Testis (tissue), 3 donors: ENCODE measurements around the gene CPAMD8. TPM values are rescaled to one million over a fixed set of nuclear protein-coding genes. Genes with fewer than 3 reads are reported as not detected.

Source experiments
- DNase-seq: peaks from one replicate; pipeline ENCODE4 v3.0.0-alpha.2; 2019
- H3K27ac ChIP-seq, 2 donors: fragments of 200-600 bp; sonication (generic); one replicate each; pipeline ENCODE4 v1.5.1; 2019
- H3K27me3 ChIP-seq: fragments of 200-600 bp; sonication (generic); one replicate; pipeline ENCODE4 v1.5.1; 2019
- H3K36me3 ChIP-seq: fragments of 200-600 bp; sonication (generic); one replicate; pipeline ENCODE4 v1.5.1; 2017; ENCODE audit warnings: low read depth; ENCODE audit errors: missing control alignments
- H3K4me1 ChIP-seq: fragments of 200-600 bp; sonication (generic); one replicate; pipeline ENCODE4 v1.5.1; 2019
- H3K4me3 ChIP-seq, 2 donors: fragments of 200-600 bp; sonication (generic); one replicate each; pipeline ENCODE4 v1.5.1; 2017 to 2019
- H3K9me3 ChIP-seq: fragments of 200-600 bp; sonication (generic); one replicate; pipeline ENCODE4 v1.5.1; 2017
- POLR2A ChIP-seq: fragments of 450-650 bp; IDR thresholded peaks from one replicate; pipeline ENCODE4 v1.6.1; 2017; ENCODE audit warnings: antibody characterized with exemption, mild to moderate bottlenecking, moderate library complexity
- WGBS, 2 donors: methylation state at CpG; one replicate each; pipeline ENCODE4 v1.1.5; 2018; 5-methylcytosine and 5-hydroxymethylcytosine counted together
- intact Hi-C: fragments of 100-400 bp; cut with DNase I; formaldehyde crosslinking; loops from one replicate; pipeline ENCODE4 v1.15.1; 2023; ENCODE audit warnings: low total_unique reads
- polyA plus RNA-seq: library from polyadenylated mRNA; stranded (reverse); fragments of 350-450 nt; fragmentation: Illumina TruSeq; extraction: RNeasy Lipid Tissue Mini Kit (QIAGEN cat#74804); gene quantifications from one replicate; pipeline ENCODE4 v1.2.3, GENCODE V29; 2014; ENCODE audit warnings: low read depth, low replicate concordance; ENCODE audit not compliant: insufficient read depth
- total RNA-seq, 2 donors: library from RNA; depleted of rRNA; stranded (reverse); fragments of >200 nt; gene quantifications; one replicate each; pipeline ENCODE4 v1.2.3, GENCODE V29; 2016
- TF ChIP-seq, protein P1 (sequence below), 3 experiments: fragments of 450-650 bp in 2 of 3; fragments of 200-600 bp in 1 of 3; sonication (generic) in 1 of 3; IDR thresholded peaks; one replicate each; pipeline ENCODE4 v1.5.1; 2016 to 2019; ENCODE audit warnings: antibody characterized with exemption in 3 of 3, mild to moderate bottlenecking in 2 of 3, moderate library complexity in 1 of 3

The CPAMD8 gene
- total and polyA plus RNA-seq, 3 donors from 2014 or later, result 12.0 to 46.1 (median 30.8) TPM

DNA sequence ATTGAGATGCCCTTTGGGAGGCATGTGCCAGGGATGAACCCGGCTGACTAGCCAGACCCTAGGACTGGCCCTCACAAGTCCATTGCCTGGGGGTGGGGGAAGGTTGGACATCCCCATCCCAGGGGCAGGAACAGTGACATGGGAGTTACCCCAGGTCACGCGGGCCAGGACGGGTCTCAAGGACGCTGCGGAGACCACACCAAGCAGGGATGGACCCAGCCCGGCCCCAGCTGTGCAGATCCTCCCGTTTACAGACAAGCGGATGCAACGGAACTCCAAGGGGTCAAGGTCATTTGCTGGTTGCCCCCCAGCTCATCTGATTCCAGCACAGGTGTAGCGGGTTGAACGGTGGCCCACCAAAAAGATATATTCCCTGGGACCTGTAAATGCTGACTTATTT lies 117.9 kb downstream of the CPAMD8 start:
- no peak for DNase-seq
- 67 to 89% methylated on average over 7 to 12 of the region's 12 CpGs for WGBS, 2 donors
- TF ChIP-seq, protein P1, sequence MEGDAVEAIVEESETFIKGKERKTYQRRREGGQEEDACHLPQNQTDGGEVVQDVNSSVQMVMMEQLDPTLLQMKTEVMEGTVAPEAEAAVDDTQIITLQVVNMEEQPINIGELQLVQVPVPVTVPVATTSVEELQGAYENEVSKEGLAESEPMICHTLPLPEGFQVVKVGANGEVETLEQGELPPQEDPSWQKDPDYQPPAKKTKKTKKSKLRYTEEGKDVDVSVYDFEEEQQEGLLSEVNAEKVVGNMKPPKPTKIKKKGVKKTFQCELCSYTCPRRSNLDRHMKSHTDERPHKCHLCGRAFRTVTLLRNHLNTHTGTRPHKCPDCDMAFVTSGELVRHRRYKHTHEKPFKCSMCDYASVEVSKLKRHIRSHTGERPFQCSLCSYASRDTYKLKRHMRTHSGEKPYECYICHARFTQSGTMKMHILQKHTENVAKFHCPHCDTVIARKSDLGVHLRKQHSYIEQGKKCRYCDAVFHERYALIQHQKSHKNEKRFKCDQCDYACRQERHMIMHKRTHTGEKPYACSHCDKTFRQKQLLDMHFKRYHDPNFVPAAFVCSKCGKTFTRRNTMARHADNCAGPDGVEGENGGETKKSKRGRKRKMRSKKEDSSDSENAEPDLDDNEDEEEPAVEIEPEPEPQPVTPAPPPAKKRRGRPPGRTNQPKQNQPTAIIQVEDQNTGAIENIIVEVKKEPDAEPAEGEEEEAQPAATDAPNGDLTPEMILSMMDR (IDR thresholded peaks at IDR 0.05), result no peak
- TF ChIP-seq POLR2A, result no peak
- Histone ChIP-seq H3K27me3 (no peaks in the 10 kb centered on the region), H3K9me3 (no peaks in the 10 kb centered on the region), H3K36me3 (no peaks in the 10 kb centered on the region), H3K27ac (no peak overlapping the region), H3K4me3 (no peak overlapping the region), H3K4me1 (no peaks in the 10 kb centered on the region)
- intact Hi-C loops, result no loop called here

DNA sequence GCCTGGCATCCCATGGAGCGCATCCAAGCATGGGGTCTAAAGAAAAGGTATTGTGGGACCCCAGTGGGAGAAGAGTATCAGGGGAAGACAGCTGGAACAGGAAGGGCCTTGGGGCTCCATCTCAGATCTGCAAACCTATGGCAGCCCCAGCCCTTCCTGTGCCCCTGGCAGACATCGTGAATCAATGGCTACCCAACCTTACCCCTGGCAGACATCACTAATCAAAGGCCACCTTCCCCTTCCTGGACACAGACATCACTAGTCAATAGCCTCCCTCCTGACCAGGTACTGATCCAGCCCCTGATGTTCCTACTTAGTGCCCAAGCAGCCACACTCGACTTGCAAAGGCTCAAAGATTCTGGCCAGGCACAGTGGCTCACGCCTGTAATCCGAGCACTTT lies 122.0 kb downstream of the CPAMD8 start:
- 73 to 89% methylated on average over 5 of the region's 5 CpGs for WGBS, 2 donors
- intact Hi-C loops, result no loop called here
- DNase-seq, result no peak

DNA sequence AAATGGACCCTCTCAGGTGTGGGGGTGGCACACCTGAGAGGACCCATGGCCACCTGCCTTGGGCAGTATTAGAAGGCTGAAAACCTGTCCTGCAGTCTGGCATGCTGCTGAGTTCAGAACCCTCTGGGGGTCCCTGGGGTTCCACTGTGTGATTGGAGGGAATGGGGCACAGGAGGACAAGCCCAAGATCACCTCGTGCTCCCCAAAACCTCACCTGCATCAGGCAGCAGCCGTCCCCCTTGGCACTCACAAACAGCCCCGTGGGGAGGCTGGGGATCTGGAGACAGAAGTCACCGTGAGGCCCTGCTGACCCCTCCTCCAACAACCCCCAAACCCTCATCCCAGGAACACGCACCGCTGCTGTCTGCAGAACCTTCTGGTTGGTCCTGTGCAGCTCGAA lies 123.3 kb downstream of the CPAMD8 start:
- Histone ChIP-seq H3K4me1 (no peaks in the 10 kb centered on the region), H3K36me3 (no peaks in the 10 kb centered on the region), H3K27ac (no peak overlapping the region), H3K9me3 (no peaks in the 10 kb centered on the region), H3K4me3 (no peak overlapping the region), H3K27me3 (no peaks in the 10 kb centered on the region)
- DNase-seq, result no peak
- 86 to 92% methylated on average over 4 to 7 of the region's 7 CpGs for WGBS, 2 donors
- intact Hi-C loops, result no loop called here
- TF ChIP-seq, protein P1 (IDR thresholded peaks at IDR 0.05), result no peak

More for the DNA sequence above, 122.0 kb downstream of the CPAMD8 start:
- no peaks in the 10 kb centered on the region for H3K36me3 ChIP-seq
- no peaks in the 10 kb centered on the region for H3K9me3 ChIP-seq
- no peak overlapping the region for H3K4me3 ChIP-seq
- no peaks in the 10 kb centered on the region for H3K4me1 ChIP-seq
- no peaks in the 10 kb centered on the region for H3K27me3 ChIP-seq
- no peak overlapping the region for H3K27ac ChIP-seq
- TF ChIP-seq, protein P1 (IDR thresholded peaks at IDR 0.05), result no peak
- no peak for TF ChIP-seq POLR2A

DNA sequence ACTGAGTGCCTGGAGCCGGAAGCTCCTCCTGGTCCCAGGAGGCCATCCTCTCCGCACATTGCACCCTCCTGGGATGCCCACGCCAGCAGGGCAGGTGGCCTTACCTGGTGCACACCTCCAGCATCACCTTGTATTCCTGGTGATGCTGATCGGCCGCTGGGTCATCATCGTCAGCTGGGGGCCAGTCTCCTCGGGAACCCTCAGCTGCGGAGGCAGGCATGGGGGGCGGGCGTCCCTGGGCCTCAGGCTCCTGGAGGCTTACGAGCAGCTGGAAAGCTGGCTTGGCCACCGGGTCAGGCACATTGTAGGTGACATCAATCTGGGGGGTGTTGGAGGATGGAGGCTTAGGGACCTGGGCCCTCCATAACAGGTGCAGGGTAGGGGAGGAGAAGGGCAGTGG lies 124.1 kb downstream of the CPAMD8 start:
- no peaks in the 10 kb centered on the region for H3K27me3 ChIP-seq
- DNase-seq, result no peak
- H3K36me3 ChIP-seq, result no peaks in the 10 kb centered on the region
- no peaks in the 10 kb centered on the region for H3K9me3 ChIP-seq
- intact Hi-C loops, result no loop called here
- no peak for TF ChIP-seq POLR2A
- TF ChIP-seq, protein P1 (IDR thresholded peaks at IDR 0.05), result no peak
- no peak overlapping the region for H3K4me3 ChIP-seq
- no peaks in the 10 kb centered on the region for H3K4me1 ChIP-seq
- H3K27ac ChIP-seq, result no peak overlapping the region
- 94 to 100% methylated on average over 5 to 12 of the region's 12 CpGs for WGBS, 2 donors

DNA sequence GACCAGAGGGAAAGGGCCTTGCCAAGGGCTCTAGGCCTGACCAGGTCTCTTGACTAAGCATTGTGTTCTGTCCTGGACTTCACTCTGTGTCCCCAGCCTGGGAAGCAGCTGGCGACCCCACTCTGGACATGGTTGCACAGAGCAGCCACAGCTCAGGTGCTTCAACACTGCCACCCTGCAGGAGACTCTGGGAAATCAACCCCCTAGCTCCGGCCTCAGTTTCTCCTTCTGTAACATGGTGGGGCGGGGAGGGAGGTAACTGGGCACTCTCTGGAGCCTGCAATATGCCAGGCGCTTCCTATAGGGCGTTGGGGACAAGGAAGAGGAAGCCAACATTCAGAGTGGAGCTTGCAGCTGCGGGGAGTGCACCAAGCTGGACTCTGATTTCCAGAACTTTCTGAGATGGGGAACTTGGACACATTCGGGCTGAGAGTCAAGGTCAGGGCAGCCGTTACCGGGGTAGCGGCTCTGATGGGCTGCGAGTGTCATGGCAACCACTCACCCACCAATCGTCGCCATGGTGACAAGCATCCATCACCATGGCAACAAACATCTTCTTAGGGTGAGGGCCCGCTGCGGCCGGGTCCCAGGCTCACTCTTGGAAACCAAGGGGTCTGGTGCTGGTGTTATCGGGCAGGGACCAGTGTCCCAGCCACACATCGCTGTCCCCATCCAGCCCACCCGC lies 125.0 kb downstream of the CPAMD8 start:
- no peak overlapping the region for H3K27ac ChIP-seq
- no peaks in the 10 kb centered on the region for H3K4me1 ChIP-seq
- H3K36me3 ChIP-seq, result no peaks in the 10 kb centered on the region
- no peak overlapping the region for H3K4me3 ChIP-seq
- no peaks in the 10 kb centered on the region for H3K9me3 ChIP-seq
- peak; percentile 58 for DNase-seq
- no peaks in the 10 kb centered on the region for H3K27me3 ChIP-seq
- TF ChIP-seq, protein P1 (IDR thresholded peaks at IDR 0.05), result no peak
- TF ChIP-seq POLR2A, result no peak
- intact Hi-C loops, result no loop called here
- WGBS, 2 donors, result 67 to 71% methylated on average over 14 to 19 of the region's 19 CpGs
